HepG2 (cell line): ENCODE results near the gene SCYGR4. TPM values are rescaled to one million over a fixed set of nuclear protein-coding genes. Genes with fewer than 3 reads are reported as not detected.

Experiments used
- CREM ChIP-seq, 2 experiments: sonication (generic) in 1 of 2; formaldehyde crosslinking in 1 of 2; IDR thresholded peaks; 2 replicates each; pipeline versions ENCODE4 v1.4.0 to v1.6.1; 2016 to 2020; ENCODE audit warnings: antibody characterized with exemption in 1 of 2, mild to moderate bottlenecking in 1 of 2, missing genetic modification reagents in 1 of 2
- ETV5 ChIP-seq: IDR thresholded peaks from 2 replicates; pipeline ENCODE4 v1.6.1; 2018; ENCODE audit warnings: missing biosample characterization, missing genetic modification reagents, inconsistent platforms, borderline replicate concordance
- FOXA3 ChIP-seq: IDR thresholded peaks from 2 replicates; pipeline ENCODE4 v1.6.1; 2016; ENCODE audit warnings: missing genetic modification reagents, missing compliant biosample characterization
- GATAD2A ChIP-seq: IDR thresholded peaks from 2 replicates; pipeline ENCODE4 v1.6.1; 2016
- KLF16 ChIP-seq, 2 experiments: sonication (generic) in 1 of 2; formaldehyde crosslinking in 1 of 2; IDR thresholded peaks; 2 replicates each; pipeline versions ENCODE4 v1.6.1 to v1.8.0; 2016 to 2023; ENCODE audit warnings: missing genetic modification reagents in 2 of 2, missing compliant biosample characterization in 1 of 2
- MAFF ChIP-seq: IDR thresholded peaks from 2 replicates; pipeline ENCODE4 v1.6.1; 2011; ENCODE audit warnings: low read depth, low read length, improper control_type of control experiment
- NCOA2 ChIP-seq: sonication (generic); formaldehyde crosslinking; IDR thresholded peaks from 2 replicates; pipeline ENCODE4 v1.8.0; 2022; ENCODE audit warnings: inconsistent platforms
- NFIC ChIP-seq: IDR thresholded peaks from 2 replicates; pipeline ENCODE4 v1.6.1; 2012; ENCODE audit warnings: mild to moderate bottlenecking, low read length, inconsistent platforms
- RBM22 ChIP-seq: fragments of 200-400 bp; formaldehyde crosslinking; optimal IDR thresholded peaks from 2 replicates; pipeline ENCODE3; 2017; ENCODE audit warnings: mild to moderate bottlenecking, low read length, moderate library complexity
- RORA ChIP-seq: sonication (generic); formaldehyde crosslinking; IDR thresholded peaks from 2 replicates; pipeline ENCODE4 v1.5.0; 2020; ENCODE audit warnings: mild to moderate bottlenecking, missing genetic modification reagents, moderate library complexity
- ZBTB10 ChIP-seq: sonication (generic); formaldehyde crosslinking; IDR thresholded peaks from 2 replicates; pipeline ENCODE4 v1.4.0; 2020; ENCODE audit warnings: missing genetic modification reagents, borderline replicate concordance
- ZC3H13 ChIP-seq: sonication (generic); formaldehyde crosslinking; IDR thresholded peaks from 2 replicates; pipeline ENCODE4 v1.8.1; 2023; ENCODE audit warnings: mild to moderate bottlenecking, missing genetic modification reagents, moderate library complexity
- ZFP82 ChIP-seq: sonication (generic); formaldehyde crosslinking; IDR thresholded peaks from 2 replicates; pipeline ENCODE4 v1.5.1; 2020; ENCODE audit warnings: mild to moderate bottlenecking, missing genetic modification reagents, borderline replicate concordance
- ZNF224 ChIP-seq: sonication (generic); formaldehyde crosslinking; IDR thresholded peaks from 2 replicates; pipeline ENCODE4 v1.5.0; 2020; ENCODE audit warnings: mild to moderate bottlenecking, missing genetic modification reagents
- ZNF280D ChIP-seq: sonication (generic); formaldehyde crosslinking; IDR thresholded peaks from 2 replicates; pipeline ENCODE4 v1.5.1; 2020; ENCODE audit warnings: mild to moderate bottlenecking, missing genetic modification reagents
- ZNF317 ChIP-seq: sonication (generic); formaldehyde crosslinking; IDR thresholded peaks from 2 replicates; pipeline ENCODE4 v1.5.0; 2020; ENCODE audit warnings: mild to moderate bottlenecking, missing genetic modification reagents
- polyA plus RNA-seq, 8 experiments: library from polyadenylated mRNA; depleted of rRNA in 3 of 8; stranded (reverse) in 7 of 8; unstranded in 1 of 8; fragments of >200 nt; fragmentation: Illumina TruSeq in 4 of 8; extraction: Trizol in 4 of 8; gene quantifications; 2 replicates each; pipeline versions ENCODE4 v1.2.1 to v1.2.3, GENCODE V29; 2011 to 2016; ENCODE audit warnings: low read depth in 4 of 8, missing spikeins in 1 of 8, mixed read lengths in 1 of 8; ENCODE audit not compliant: insufficient read depth in 1 of 8
- total RNA-seq, 5 experiments: library from RNA; depleted of rRNA; stranded (reverse); fragments of >200 nt; fragmentation: Illumina TruSeq; extraction: Trizol; gene quantifications; 2 replicates each; pipeline ENCODE4 v1.2.3, GENCODE V29; 2016; ENCODE audit warnings: low read depth in 1 of 5
- TF ChIP-seq, protein P1 (sequence below): IDR thresholded peaks from 2 replicates; pipeline ENCODE4 v1.6.1; 2016; ENCODE audit warnings: missing biosample characterization, missing genetic modification reagents, low read depth
- TF ChIP-seq, protein P2 (sequence below): sonication (generic); formaldehyde crosslinking; conservative IDR thresholded peaks from 2 replicates; pipeline ENCODE4 v1.4.0; 2020; ENCODE audit warnings: missing genetic modification reagents

The SCYGR4 gene
- total and polyA plus RNA-seq, 2 of the 13 experiments (the other 11 are each of a cell fraction or from before 2014, with no cell fraction given), result not detected

DNA sequence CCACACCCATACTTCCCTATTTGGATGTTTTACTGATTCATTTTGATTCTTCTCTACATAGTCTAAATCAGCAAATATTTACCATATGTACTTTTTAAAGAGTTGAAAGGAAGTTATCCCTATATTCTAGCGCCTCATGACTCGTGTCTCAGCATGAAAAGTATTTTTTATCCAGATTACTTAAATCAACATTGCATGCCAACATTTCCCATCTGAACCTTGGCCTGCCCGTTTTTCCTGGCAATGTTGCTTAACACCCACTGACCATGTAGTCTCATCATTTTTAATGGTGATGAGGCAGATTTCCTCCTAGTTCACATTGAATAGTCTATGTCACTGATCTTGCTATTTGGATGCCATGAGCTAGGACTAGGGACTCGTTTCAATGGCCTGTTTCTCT, 36.1 kb downstream of the SCYGR4 start (continued):
- TF ChIP-seq ZNF280D (CRISPR knock-in tag) (no peak), FOXA3 (peak; percentile 68), ZNF317 (CRISPR knock-in tag) (no peak), ZC3H13 (CRISPR knock-in tag) (no peak), CREM (IDR thresholded peaks at IDR 0.05) (peak; percentile 54; the same call in 1 of the 2 replicates), CREM (CRISPR knock-in tag; IDR thresholded peaks at IDR 0.05) (no peak), ZFP82 (CRISPR knock-in tag) (no peak), NCOA2 (peak; percentile 54; the same call in 1 of the 2 replicates), RBM22 (no peak), ETV5 (CRISPR knock-in tag) (no peak), GATAD2A (CRISPR knock-in tag) (peak; percentile 63), RORA (CRISPR knock-in tag) (no peak), KLF16 (CRISPR knock-in tag; IDR thresholded peaks at IDR 0.05) (no peak), NFIC (peak; percentile 50; the same call in 1 of the 2 replicates), ZBTB10 (CRISPR knock-in tag) (no peak), ZNF224 (no peak), MAFF (peak; percentile 49; the same call in 1 of the 2 replicates)
- TF ChIP-seq, protein P1, sequence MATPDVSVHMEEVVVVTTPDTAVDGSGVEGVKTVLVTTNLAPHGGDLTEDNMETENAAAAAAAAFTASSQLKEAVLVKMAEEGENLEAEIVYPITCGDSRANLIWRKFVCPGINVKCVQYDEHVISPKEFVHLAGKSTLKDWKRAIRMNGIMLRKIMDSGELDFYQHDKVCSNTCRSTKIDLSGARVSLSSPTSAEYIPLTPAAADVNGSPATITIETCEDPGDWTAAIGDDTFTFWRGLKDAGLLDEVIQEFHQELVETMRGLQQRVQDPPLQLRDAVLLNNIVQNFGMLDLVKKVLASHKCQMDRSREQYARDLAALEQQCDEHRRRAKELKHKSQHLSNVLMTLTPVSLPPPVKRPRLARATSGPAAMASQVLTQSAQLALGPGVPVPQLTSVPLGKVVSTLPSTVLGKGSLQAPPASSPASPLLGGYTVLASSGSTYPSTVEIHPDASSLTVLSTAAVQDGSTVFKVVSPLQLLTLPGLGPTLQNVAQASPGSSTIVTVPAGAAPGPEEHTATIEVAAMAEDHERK, result no peak
- TF ChIP-seq, protein P2, sequence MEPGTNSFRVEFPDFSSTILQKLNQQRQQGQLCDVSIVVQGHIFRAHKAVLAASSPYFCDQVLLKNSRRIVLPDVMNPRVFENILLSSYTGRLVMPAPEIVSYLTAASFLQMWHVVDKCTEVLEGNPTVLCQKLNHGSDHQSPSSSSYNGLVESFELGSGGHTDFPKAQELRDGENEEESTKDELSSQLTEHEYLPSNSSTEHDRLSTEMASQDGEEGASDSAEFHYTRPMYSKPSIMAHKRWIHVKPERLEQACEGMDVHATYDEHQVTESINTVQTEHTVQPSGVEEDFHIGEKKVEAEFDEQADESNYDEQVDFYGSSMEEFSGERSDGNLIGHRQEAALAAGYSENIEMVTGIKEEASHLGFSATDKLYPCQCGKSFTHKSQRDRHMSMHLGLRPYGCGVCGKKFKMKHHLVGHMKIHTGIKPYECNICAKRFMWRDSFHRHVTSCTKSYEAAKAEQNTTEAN (CRISPR knock-in tag), result no peak
